ENCODE measurements around the gene CENPM.

Gene CENPM

DNA sequence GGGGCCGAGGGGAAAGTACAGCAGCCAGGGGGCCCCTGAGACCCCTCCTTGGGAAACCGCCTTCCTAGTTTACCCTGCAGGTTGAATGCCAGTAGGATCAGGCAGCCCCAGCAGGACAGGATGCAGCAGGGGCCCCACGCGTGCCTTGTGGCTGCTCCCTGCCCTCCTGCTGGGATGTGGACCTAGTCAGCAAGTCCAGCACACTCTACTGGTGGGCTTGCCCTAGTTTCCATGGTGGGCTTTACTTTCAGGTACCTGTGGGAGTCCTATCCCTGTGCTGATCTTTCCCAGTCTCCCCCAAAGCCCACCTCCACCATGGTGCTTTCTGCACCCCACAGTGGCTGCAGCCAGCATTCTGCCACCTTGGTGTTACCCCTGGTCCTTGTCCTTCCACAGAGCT is 54.2 kb downstream of the CENPM start:
- DNase-seq = no peak

DNA sequence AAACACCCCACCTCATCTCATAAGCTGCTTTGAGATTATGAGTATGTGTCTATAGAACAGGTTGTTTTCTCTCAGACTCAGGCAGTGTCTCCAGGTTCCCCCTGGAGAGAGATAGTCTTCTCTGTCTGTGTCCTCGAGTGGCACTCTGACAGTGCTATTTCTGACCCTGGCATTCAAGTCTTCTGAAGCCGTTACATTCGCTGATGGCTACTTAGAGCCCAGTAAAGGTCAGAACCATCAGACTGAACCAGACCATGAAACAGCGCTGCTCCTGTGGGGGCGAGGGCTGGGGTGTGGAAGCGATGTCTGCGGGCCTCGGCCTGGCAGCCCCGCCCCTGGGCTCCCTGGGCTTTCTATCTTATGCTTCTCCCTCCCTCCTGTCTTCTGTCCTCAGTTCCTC is 55.5 kb downstream of the CENPM start:
- DNase-seq = no peak

Data from activated naive CD4-positive, alpha-beta T cell treated with Interleukin-2 at 50 U/mL for 16 hours (primary cell).